ENCODE measurements around the gene SVOP.

Gene SVOP

GRCh38 chr12:108935159-108935763 is 85.6 kb downstream of the SVOP start:
- no peaks in the 10 kb centered on the region for H3K36me3 Mint-ChIP-seq (ENCODE audit: insufficient read depth)
- H3K27ac Mint-ChIP-seq (ENCODE audit: low read depth) = no peak overlapping the region
- H3K9me3 Mint-ChIP-seq = no peaks in the 10 kb centered on the region
- DNase-seq (ENCODE audit: low spot score in 2 of 2) (no peak), ATAC-seq (replicated peaks; ENCODE audit: extremely low read depth, poor library complexity, severe bottlenecking) (no peak)
- no peak overlapping the region for H3K4me3 Mint-ChIP-seq
- H3K4me1 Mint-ChIP-seq = no peaks in the 10 kb centered on the region
- H3K27me3 Mint-ChIP-seq = peaks cover 35% of the 10 kb centered on the region

- ATAC-seq (replicated peaks; ENCODE audit: extremely low read depth, poor library complexity, severe bottlenecking) = no peak
- H3K27ac Mint-ChIP-seq (ENCODE audit: low read depth) = no peak overlapping the region
- no peaks in the 10 kb centered on the region for H3K4me1 Mint-ChIP-seq
- H3K9me3 Mint-ChIP-seq = no peaks in the 10 kb centered on the region
- no peaks in the 10 kb centered on the region for H3K36me3 Mint-ChIP-seq (ENCODE audit: insufficient read depth)
- peaks cover 46% of the 10 kb centered on the region for H3K27me3 Mint-ChIP-seq
- DNase-seq (ENCODE audit: low spot score in 2 of 2) = no peak
- H3K4me3 Mint-ChIP-seq = no peak overlapping the region
These were observed 86.9 kb downstream of the SVOP start for GRCh38 chr12:108933949-108934348.

- H3K9me3 Mint-ChIP-seq = no peaks in the 10 kb centered on the region
- no peaks in the 10 kb centered on the region for H3K36me3 Mint-ChIP-seq (ENCODE audit: insufficient read depth)
- H3K4me1 Mint-ChIP-seq = no peaks in the 10 kb centered on the region
- ATAC-seq (replicated peaks; ENCODE audit: extremely low read depth, poor library complexity, severe bottlenecking) = no peak
- no peak overlapping the region for H3K4me3 Mint-ChIP-seq
- H3K27me3 Mint-ChIP-seq = peaks cover 29% of the 10 kb centered on the region
- H3K27ac Mint-ChIP-seq (ENCODE audit: low read depth) = no peak overlapping the region
- no peak for DNase-seq (ENCODE audit: low spot score in 2 of 2)
These were observed 90.1 kb downstream of the SVOP start for GRCh38 chr12:108930756-108931155.

- no peak overlapping the region for H3K4me3 Mint-ChIP-seq
- H3K27ac Mint-ChIP-seq (ENCODE audit: low read depth) = no peak overlapping the region
- DNase-seq (ENCODE audit: low spot score in 2 of 2) (no peak), ATAC-seq (replicated peaks; ENCODE audit: extremely low read depth, poor library complexity, severe bottlenecking) (no peak)
- H3K36me3 Mint-ChIP-seq (ENCODE audit: insufficient read depth) = no peaks in the 10 kb centered on the region
- no peaks in the 10 kb centered on the region for H3K9me3 Mint-ChIP-seq
- H3K27me3 Mint-ChIP-seq = peaks cover 24% of the 10 kb centered on the region
- H3K4me1 Mint-ChIP-seq = no peaks in the 10 kb centered on the region
These were observed 90.7 kb downstream of the SVOP start for GRCh38 chr12:108930155-108930554.

- no peaks in the 10 kb centered on the region for H3K9me3 Mint-ChIP-seq
- no peak overlapping the region for H3K27ac Mint-ChIP-seq (ENCODE audit: low read depth)
- H3K27me3 Mint-ChIP-seq = peaks cover 14% of the 10 kb centered on the region
- no peaks in the 10 kb centered on the region for H3K4me1 Mint-ChIP-seq
- DNase-seq (ENCODE audit: low spot score in 2 of 2) (no peak), ATAC-seq (replicated peaks; ENCODE audit: extremely low read depth, poor library complexity, severe bottlenecking) (no peak)
- H3K4me3 Mint-ChIP-seq = no peak overlapping the region
- no peaks in the 10 kb centered on the region for H3K36me3 Mint-ChIP-seq (ENCODE audit: insufficient read depth)
These were observed 92.2 kb downstream of the SVOP start for GRCh38 chr12:108928695-108929094.

- Mint-ChIP-seq H3K4me1 (no peaks in the 10 kb centered on the region), H3K4me3 (no peak overlapping the region), H3K27ac (ENCODE audit: low read depth) (no peak overlapping the region), H3K9me3 (no peaks in the 10 kb centered on the region), H3K27me3 (peaks cover 6% of the 10 kb centered on the region), H3K36me3 (ENCODE audit: insufficient read depth) (no peaks in the 10 kb centered on the region)
- no peak for DNase-seq (ENCODE audit: low spot score in 2 of 2)
- ATAC-seq (replicated peaks; ENCODE audit: extremely low read depth, poor library complexity, severe bottlenecking) = no peak
These were observed 98.0 kb downstream of the SVOP start for GRCh38 chr12:108922918-108923317.

- no peak for ATAC-seq (replicated peaks; ENCODE audit: extremely low read depth, poor library complexity, severe bottlenecking)
- no peak overlapping the region for H3K4me3 Mint-ChIP-seq
- H3K9me3 Mint-ChIP-seq = no peaks in the 10 kb centered on the region
- H3K36me3 Mint-ChIP-seq (ENCODE audit: insufficient read depth) = no peaks in the 10 kb centered on the region
- no peak for DNase-seq (ENCODE audit: low spot score in 2 of 2)
- H3K4me1 Mint-ChIP-seq = no peaks in the 10 kb centered on the region
- no peak overlapping the region for H3K27ac Mint-ChIP-seq (ENCODE audit: low read depth)
- peaks cover 6% of the 10 kb centered on the region for H3K27me3 Mint-ChIP-seq
These were observed 98.9 kb downstream of the SVOP start for GRCh38 chr12:108921946-108922345.

- H3K4me1 Mint-ChIP-seq = no peaks in the 10 kb centered on the region
- ATAC-seq (replicated peaks; ENCODE audit: extremely low read depth, poor library complexity, severe bottlenecking) (no peak), DNase-seq (ENCODE audit: low spot score in 2 of 2) (no peak)
- H3K27me3 Mint-ChIP-seq = peaks cover 6% of the 10 kb centered on the region
- H3K27ac Mint-ChIP-seq (ENCODE audit: low read depth) = no peak overlapping the region
- no peak overlapping the region for H3K4me3 Mint-ChIP-seq
- H3K36me3 Mint-ChIP-seq (ENCODE audit: insufficient read depth) = no peaks in the 10 kb centered on the region
- H3K9me3 Mint-ChIP-seq = no peaks in the 10 kb centered on the region
These were observed 101.8 kb downstream of the SVOP start for GRCh38 chr12:108918960-108919642.

GRCh38 chr12:108918206-108918605 is 102.7 kb downstream of the SVOP start:
- no peak for DNase-seq (ENCODE audit: low spot score in 2 of 2)

GRCh38 chr12:108916336-108916735 is 104.5 kb downstream of the SVOP start:
- Mint-ChIP-seq H3K36me3 (ENCODE audit: insufficient read depth) (no peaks in the 10 kb centered on the region), H3K4me3 (no peak overlapping the region), H3K27ac (ENCODE audit: low read depth) (no peak overlapping the region), H3K27me3 (peaks cover 6% of the 10 kb centered on the region), H3K9me3 (no peaks in the 10 kb centered on the region), H3K4me1 (no peaks in the 10 kb centered on the region)
- no peak for DNase-seq (ENCODE audit: low spot score in 2 of 2)
- no peak for ATAC-seq (replicated peaks; ENCODE audit: extremely low read depth, poor library complexity, severe bottlenecking)

More at GRCh38 chr12:108918206-108918605, 102.7 kb downstream of the SVOP start:
- ATAC-seq (replicated peaks; ENCODE audit: extremely low read depth, poor library complexity, severe bottlenecking) = no peak
- Mint-ChIP-seq H3K36me3 (ENCODE audit: insufficient read depth) (no peaks in the 10 kb centered on the region), H3K9me3 (no peaks in the 10 kb centered on the region), H3K27ac (ENCODE audit: low read depth) (no peak overlapping the region), H3K4me3 (no peak overlapping the region), H3K27me3 (peaks cover 6% of the 10 kb centered on the region), H3K4me1 (no peaks in the 10 kb centered on the region)

- ATAC-seq (replicated peaks; ENCODE audit: extremely low read depth, poor library complexity, severe bottlenecking) (no peak), DNase-seq (ENCODE audit: low spot score in 2 of 2) (no peak)
- H3K4me1 Mint-ChIP-seq = no peaks in the 10 kb centered on the region
- no peak overlapping the region for H3K27ac Mint-ChIP-seq (ENCODE audit: low read depth)
- H3K9me3 Mint-ChIP-seq = no peaks in the 10 kb centered on the region
- no peak overlapping the region for H3K4me3 Mint-ChIP-seq
- H3K27me3 Mint-ChIP-seq = no peaks in the 10 kb centered on the region
- H3K36me3 Mint-ChIP-seq (ENCODE audit: insufficient read depth) = no peaks in the 10 kb centered on the region
These were observed 105.2 kb downstream of the SVOP start for GRCh38 chr12:108915632-108916133.

GRCh38 chr12:108914121-108914531 is 106.7 kb downstream of the SVOP start:
- no peak for ATAC-seq (replicated peaks; ENCODE audit: extremely low read depth, poor library complexity, severe bottlenecking)
- no peaks in the 10 kb centered on the region for H3K4me1 Mint-ChIP-seq
- H3K4me3 Mint-ChIP-seq = no peak overlapping the region
- no peaks in the 10 kb centered on the region for H3K36me3 Mint-ChIP-seq (ENCODE audit: insufficient read depth)
- no peak for DNase-seq (ENCODE audit: low spot score in 2 of 2)
- no peaks in the 10 kb centered on the region for H3K27me3 Mint-ChIP-seq
- no peaks in the 10 kb centered on the region for H3K9me3 Mint-ChIP-seq
- H3K27ac Mint-ChIP-seq (ENCODE audit: low read depth) = no peak overlapping the region

GRCh38 chr12:108912361-108912760 is 108.5 kb downstream of the SVOP start:
- H3K27me3 Mint-ChIP-seq = peaks cover 6% of the 10 kb centered on the region
- ATAC-seq (replicated peaks; ENCODE audit: extremely low read depth, poor library complexity, severe bottlenecking) (no peak), DNase-seq (ENCODE audit: low spot score in 2 of 2) (no peak)
- H3K4me1 Mint-ChIP-seq = no peaks in the 10 kb centered on the region
- H3K36me3 Mint-ChIP-seq (ENCODE audit: insufficient read depth) = no peaks in the 10 kb centered on the region
- H3K4me3 Mint-ChIP-seq = no peak overlapping the region
- no peak overlapping the region for H3K27ac Mint-ChIP-seq (ENCODE audit: low read depth)
- H3K9me3 Mint-ChIP-seq = no peaks in the 10 kb centered on the region
